Fibroblast of lung (primary cell): ENCODE results near the gene TCFL5. TPM values are rescaled to one million over a fixed set of nuclear protein-coding genes. Genes with fewer than 3 reads are reported as not detected.

ENCODE experiments used
- DNase-seq, 2 donors: peaks; one replicate each; pipeline versions ENCODE4 v3.0.0 to v3.0.0-alpha.2; 2010; ENCODE audit warnings: low read depth in 2 of 2
- H2AFZ ChIP-seq: 2 replicates; pipeline ENCODE4 v1.5.1; 2012; ENCODE audit warnings: low read length, control low read depth, inconsistent platforms
- H3K27ac ChIP-seq: 2 replicates; pipeline ENCODE4 v1.5.1; 2011; ENCODE audit warnings: low read length, control low read depth; ENCODE audit not compliant: insufficient read depth
- H3K27me3 ChIP-seq: 2 replicates; pipeline ENCODE4 v1.5.1; 2011; ENCODE audit warnings: mild to moderate bottlenecking, low read length; ENCODE audit not compliant: control insufficient read depth, insufficient read depth
- H3K36me3 ChIP-seq: 2 replicates; pipeline ENCODE4 v1.5.1; 2011; ENCODE audit warnings: low read length; ENCODE audit not compliant: control insufficient read depth, insufficient read depth
- H3K4me1 ChIP-seq: 2 replicates; pipeline ENCODE4 v1.5.1; 2011; ENCODE audit warnings: low read length; ENCODE audit not compliant: control insufficient read depth, insufficient read depth; ENCODE audit errors: extremely low read depth
- H3K4me2 ChIP-seq: 2 replicates; pipeline ENCODE4 v1.5.1; 2011; ENCODE audit warnings: low read length, control low read depth; ENCODE audit not compliant: insufficient read depth; ENCODE audit errors: extremely low read depth
- H3K4me3 ChIP-seq, 4 experiments: fragments of 200-600 bp in 1 of 4; sonication (generic) in 1 of 4; replicated peaks in 1 of 4; 2 replicates each; pipeline ENCODE4 v1.5.1; 2011 to 2016; ENCODE audit warnings: low read length in 4 of 4, low read depth in 3 of 4, mild to moderate bottlenecking in 3 of 4, control low read depth in 2 of 4, inconsistent platforms in 1 of 4, mixed read lengths in 1 of 4; ENCODE audit not compliant: insufficient read depth in 1 of 4; ENCODE audit errors: control extremely low read depth in 1 of 4
- H3K79me2 ChIP-seq: 2 replicates; pipeline ENCODE4 v1.5.1; 2012; ENCODE audit warnings: mild to moderate bottlenecking, low read length, inconsistent platforms; ENCODE audit not compliant: control insufficient read depth, insufficient read depth
- H3K9ac ChIP-seq: 2 replicates; pipeline ENCODE4 v1.5.1; 2011; ENCODE audit warnings: mild to moderate bottlenecking, low read length, control low read depth; ENCODE audit not compliant: insufficient read depth
- H3K9me3 ChIP-seq: 2 replicates; pipeline ENCODE4 v1.5.1; 2012; ENCODE audit warnings: low read depth, low read length; ENCODE audit not compliant: control insufficient read depth, insufficient read depth
- H4K20me1 ChIP-seq: 2 replicates; pipeline ENCODE4 v1.5.1; 2011; ENCODE audit warnings: low read length; ENCODE audit not compliant: control insufficient read depth, insufficient read depth; ENCODE audit errors: extremely low read depth
- EZH2 ChIP-seq: IDR thresholded peaks from 2 replicates; pipeline ENCODE4 v1.5.1; 2012; ENCODE audit warnings: low read length, control low read depth, mild to moderate bottlenecking; ENCODE audit errors: missing control alignments
- polyA plus RNA-seq, 2 donors: library from polyadenylated mRNA; depleted of rRNA in 1 of 2; stranded (reverse) in 1 of 2; unstranded in 1 of 2; fragments of >200 nt; gene quantifications; 2 replicates each; pipeline ENCODE4 v1.2.1, GENCODE V29; 2011 to 2012; ENCODE audit warnings: missing spikeins in 1 of 2
- total RNA-seq: library from RNA; depleted of rRNA; stranded (reverse); fragments of >200 nt; gene quantifications from 2 replicates; pipeline ENCODE4 v1.2.1, GENCODE V29; 2014
- TF ChIP-seq, protein P1 (sequence below), 2 donors: IDR thresholded peaks in 1 of 2; conservative IDR thresholded peaks in 1 of 2; 1 replicate in 1 of 2; 2 replicates in 1 of 2; pipeline ENCODE4 v1.5.1; 2011 to 2012; ENCODE audit warnings: low read length in 2 of 2, control low read depth in 1 of 2, inconsistent platforms in 1 of 2, low read depth in 1 of 2, mild to moderate bottlenecking in 1 of 2

The TCFL5 gene
- total and polyA plus RNA-seq, 2 donors (not counting 1 experiment from before 2014, with no cell fraction given), result 9.8 to 13.7 TPM

DNA sequence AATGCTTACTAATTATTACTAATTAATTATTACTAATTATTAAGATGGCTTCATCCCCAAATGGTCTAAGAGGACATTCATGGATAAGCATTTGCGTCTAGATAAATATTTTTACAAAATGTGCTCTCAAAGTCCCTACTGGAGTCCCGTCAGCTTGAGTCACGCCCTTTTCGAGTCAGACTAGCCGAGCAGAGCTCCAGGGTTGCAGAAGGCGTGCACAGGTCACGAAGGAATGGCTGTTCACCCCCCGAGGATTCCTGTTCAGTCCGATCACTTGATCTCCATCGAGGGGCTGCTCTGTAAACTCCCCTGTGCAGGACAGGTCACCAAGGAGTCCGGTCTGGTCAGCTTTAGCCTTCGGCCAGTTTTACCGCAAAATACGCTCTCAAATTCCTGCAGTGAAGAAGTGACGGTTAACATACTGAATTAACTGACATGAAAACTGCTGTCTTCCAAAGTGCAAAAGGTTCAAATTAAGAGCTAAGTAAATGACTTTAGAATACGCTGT is 19.9 kb downstream of the TCFL5 start:
- TF ChIP-seq, protein P1, sequence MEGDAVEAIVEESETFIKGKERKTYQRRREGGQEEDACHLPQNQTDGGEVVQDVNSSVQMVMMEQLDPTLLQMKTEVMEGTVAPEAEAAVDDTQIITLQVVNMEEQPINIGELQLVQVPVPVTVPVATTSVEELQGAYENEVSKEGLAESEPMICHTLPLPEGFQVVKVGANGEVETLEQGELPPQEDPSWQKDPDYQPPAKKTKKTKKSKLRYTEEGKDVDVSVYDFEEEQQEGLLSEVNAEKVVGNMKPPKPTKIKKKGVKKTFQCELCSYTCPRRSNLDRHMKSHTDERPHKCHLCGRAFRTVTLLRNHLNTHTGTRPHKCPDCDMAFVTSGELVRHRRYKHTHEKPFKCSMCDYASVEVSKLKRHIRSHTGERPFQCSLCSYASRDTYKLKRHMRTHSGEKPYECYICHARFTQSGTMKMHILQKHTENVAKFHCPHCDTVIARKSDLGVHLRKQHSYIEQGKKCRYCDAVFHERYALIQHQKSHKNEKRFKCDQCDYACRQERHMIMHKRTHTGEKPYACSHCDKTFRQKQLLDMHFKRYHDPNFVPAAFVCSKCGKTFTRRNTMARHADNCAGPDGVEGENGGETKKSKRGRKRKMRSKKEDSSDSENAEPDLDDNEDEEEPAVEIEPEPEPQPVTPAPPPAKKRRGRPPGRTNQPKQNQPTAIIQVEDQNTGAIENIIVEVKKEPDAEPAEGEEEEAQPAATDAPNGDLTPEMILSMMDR (conservative IDR thresholded peaks at IDR 0.05 in 1 of 2, IDR thresholded peaks at IDR 0.05 in 1 of 2; ENCODE audit: low read depth in 1 of 2, low read length in 2 of 2), result no peak

DNA sequence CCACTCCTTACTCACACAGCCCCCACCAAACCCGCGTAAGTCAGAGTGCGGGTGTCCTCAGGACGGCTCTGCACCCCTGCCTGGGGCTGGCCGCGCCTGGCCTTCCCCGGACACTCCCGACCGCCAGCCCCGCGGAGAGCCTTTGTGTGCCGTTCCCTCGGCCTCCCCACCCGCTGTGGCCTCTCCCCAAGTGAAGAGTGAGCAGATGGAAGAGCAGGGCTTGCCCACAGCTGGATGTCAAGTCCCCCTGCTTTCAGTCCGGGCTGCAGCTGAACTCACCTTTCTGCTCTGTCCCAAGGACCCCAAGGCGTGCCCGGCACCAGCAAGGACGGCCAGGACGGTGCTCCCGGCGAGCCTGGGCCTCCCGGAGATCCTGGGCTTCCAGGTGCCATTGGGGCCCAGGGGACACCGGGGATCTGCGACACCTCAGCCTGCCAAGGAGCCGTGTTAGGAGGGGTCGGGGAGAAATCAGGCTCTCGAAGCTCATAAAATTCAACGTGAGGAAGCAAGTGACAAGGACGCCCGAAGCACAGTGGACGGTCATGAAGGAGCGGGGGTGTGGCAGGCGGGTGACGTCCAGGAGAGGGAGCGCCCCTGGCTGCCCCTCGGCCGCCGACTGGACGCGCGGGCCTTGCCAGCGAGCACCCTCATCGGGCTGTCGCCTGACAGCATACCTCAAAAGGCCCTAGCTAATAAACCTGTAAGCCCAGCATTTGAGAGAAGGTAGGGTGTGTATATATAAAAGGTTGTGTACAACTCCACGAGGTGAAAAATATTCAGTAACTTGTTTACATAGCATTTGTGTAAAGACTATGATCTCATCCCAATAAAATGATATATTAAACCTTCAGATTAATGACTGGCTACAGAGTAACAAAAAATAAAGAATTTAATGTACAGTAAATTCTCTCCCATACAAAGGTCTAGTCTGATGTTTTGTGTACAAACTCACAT is 21.1 kb downstream of the TCFL5 start:
- Histone ChIP-seq H3K27ac (no peak overlapping the region), H3K9ac (no peak overlapping the region), H3K79me2 (no peaks in the 10 kb centered on the region), H3K4me1 (no peaks in the 10 kb centered on the region), H3K36me3 (no peaks in the 10 kb centered on the region), H3K4me2 (no peak overlapping the region), H3K4me3 (no peak overlapping the region), H3K27me3 (no peaks in the 10 kb centered on the region), H4K20me1 (no peaks in the 10 kb centered on the region), H3K9me3 (no peaks in the 10 kb centered on the region), H2AFZ (no peak overlapping the region)
- DNase-seq, result no peak
- TF ChIP-seq EZH2, result no peak
- TF ChIP-seq, protein P1 (conservative IDR thresholded peaks at IDR 0.05 in 1 of 2, IDR thresholded peaks at IDR 0.05 in 1 of 2; ENCODE audit: low read depth in 1 of 2, low read length in 2 of 2), result no peak

More for the DNA sequence above, 19.9 kb downstream of the TCFL5 start:
- H3K9me3 ChIP-seq, result no peaks in the 10 kb centered on the region
- H3K36me3 ChIP-seq, result no peaks in the 10 kb centered on the region
- no peaks in the 10 kb centered on the region for H3K4me1 ChIP-seq
- H3K9ac ChIP-seq, result no peak overlapping the region
- H3K27me3 ChIP-seq, result no peaks in the 10 kb centered on the region
- no peak for DNase-seq
- H2AFZ ChIP-seq, result no peak overlapping the region
- H4K20me1 ChIP-seq, result no peaks in the 10 kb centered on the region
- no peak overlapping the region for H3K27ac ChIP-seq
- H3K4me2 ChIP-seq, result no peak overlapping the region
- H3K79me2 ChIP-seq, result no peaks in the 10 kb centered on the region
- no peak overlapping the region for H3K4me3 ChIP-seq

DNA sequence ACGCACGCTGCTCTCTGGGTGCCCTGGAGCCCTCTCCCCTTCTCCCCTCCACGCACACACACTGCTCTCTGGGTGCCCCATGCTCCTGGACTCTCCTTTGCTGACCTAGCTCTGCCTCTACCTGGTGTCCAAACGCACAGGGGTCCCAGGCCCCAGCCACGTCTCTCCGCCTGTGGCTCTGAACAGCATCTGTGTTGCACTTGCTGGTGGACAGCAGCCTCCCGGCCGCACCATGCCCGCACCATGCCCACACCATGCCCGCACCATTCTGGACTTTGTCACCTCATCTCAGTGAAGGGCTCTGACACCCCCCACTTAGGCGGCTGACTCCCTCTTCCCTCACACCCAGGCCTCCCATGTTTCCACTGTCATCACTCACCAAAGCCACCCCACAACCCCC is 21.8 kb downstream of the TCFL5 start:
- Histone ChIP-seq H3K36me3 (no peaks in the 10 kb centered on the region), H3K9me3 (no peaks in the 10 kb centered on the region), H3K4me1 (no peaks in the 10 kb centered on the region), H3K4me2 (no peak overlapping the region), H3K79me2 (no peaks in the 10 kb centered on the region), H3K27ac (no peak overlapping the region), H3K9ac (no peak overlapping the region), H3K27me3 (no peaks in the 10 kb centered on the region), H3K4me3 (no peak overlapping the region), H2AFZ (no peak overlapping the region), H4K20me1 (no peaks in the 10 kb centered on the region)
- DNase-seq, result no peak
- TF ChIP-seq, protein P1 (conservative IDR thresholded peaks at IDR 0.05 in 1 of 2, IDR thresholded peaks at IDR 0.05 in 1 of 2; ENCODE audit: low read depth in 1 of 2, low read length in 2 of 2), result no peak
- TF ChIP-seq EZH2, result no peak
